ENCODE results near the gene CIAO3.

DNA sequence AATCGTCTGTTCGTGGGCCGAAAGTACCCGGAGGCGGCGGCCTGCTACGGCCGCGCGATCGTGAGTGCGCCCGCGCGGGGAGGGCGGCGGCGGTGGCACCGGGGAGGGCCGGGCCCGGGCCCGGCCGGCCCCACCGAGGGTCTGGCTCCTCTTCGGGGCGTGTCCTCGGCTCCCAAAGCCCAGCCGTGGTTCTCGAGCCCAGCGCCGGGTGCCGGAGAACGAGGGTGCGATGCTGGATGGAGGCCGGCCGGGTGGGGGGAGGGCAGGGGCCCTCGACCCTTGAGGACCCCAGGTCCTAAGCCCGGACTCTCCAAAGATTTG lies 60.2 kb downstream of the CIAO3 start:
- TF ChIP-seq, protein P1, sequence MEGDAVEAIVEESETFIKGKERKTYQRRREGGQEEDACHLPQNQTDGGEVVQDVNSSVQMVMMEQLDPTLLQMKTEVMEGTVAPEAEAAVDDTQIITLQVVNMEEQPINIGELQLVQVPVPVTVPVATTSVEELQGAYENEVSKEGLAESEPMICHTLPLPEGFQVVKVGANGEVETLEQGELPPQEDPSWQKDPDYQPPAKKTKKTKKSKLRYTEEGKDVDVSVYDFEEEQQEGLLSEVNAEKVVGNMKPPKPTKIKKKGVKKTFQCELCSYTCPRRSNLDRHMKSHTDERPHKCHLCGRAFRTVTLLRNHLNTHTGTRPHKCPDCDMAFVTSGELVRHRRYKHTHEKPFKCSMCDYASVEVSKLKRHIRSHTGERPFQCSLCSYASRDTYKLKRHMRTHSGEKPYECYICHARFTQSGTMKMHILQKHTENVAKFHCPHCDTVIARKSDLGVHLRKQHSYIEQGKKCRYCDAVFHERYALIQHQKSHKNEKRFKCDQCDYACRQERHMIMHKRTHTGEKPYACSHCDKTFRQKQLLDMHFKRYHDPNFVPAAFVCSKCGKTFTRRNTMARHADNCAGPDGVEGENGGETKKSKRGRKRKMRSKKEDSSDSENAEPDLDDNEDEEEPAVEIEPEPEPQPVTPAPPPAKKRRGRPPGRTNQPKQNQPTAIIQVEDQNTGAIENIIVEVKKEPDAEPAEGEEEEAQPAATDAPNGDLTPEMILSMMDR (IDR thresholded peaks at IDR 0.05): no peak
- no peak for TF ChIP-seq EZH2 (IDR thresholded peaks at IDR 0.05; ENCODE audit: borderline replicate concordance, insufficient read depth, low read depth, low read length, poor library complexity, severe bottlenecking)
